H1 (cell line): ENCODE results near the gene CCR8. TPM values are rescaled to one million over a fixed set of nuclear protein-coding genes. Genes with fewer than 3 reads are reported as not detected.

Source experiments
- CTCF ChIA-PET: fragments of 300-600 bp; sonication (Branson Sonifier 250); formaldehyde crosslinking; loops from one replicate; lab custom pipeline; 2021; ENCODE audit not compliant: partially characterized antibody; lab: Charles Lee
- POLR2A ChIA-PET: fragments of 300-600 bp; sonication (Branson Sonifier 250); formaldehyde crosslinking; loops from one replicate; lab custom pipeline; 2021; ENCODE audit warnings: inconsistent platforms; ENCODE audit not compliant: partially characterized antibody; lab: Charles Lee
- DNase-seq, 2 experiments: peaks; one replicate each; pipeline versions ENCODE4 v3.0.0 to v3.0.0-alpha.2; 2010 to 2022; ENCODE audit warnings: low spot score in 2 of 2, low read depth in 1 of 2, mixed read lengths in 1 of 2
- FAIRE-seq: peaks from 2 replicates; lab custom pipeline; 2011; peaks lifted over from hg19 to GRCh38; lab: Jason Lieb, UNC
- H2AFZ ChIP-seq: 2 replicates; pipeline ENCODE4 v1.8.1; 2012; ENCODE audit warnings: low read length, inconsistent platforms
- H2AK5ac ChIP-seq: 2 replicates; pipeline ENCODE4 v1.6.1; 2013; ENCODE audit warnings: low read depth, low read length
- H2BK120ac ChIP-seq: replicated peaks from 2 replicates; pipeline ENCODE3; 2013; ENCODE audit warnings: low read depth, low read length, inconsistent platforms
- H2BK12ac ChIP-seq: 2 replicates; pipeline ENCODE4 v1.6.1; 2013; ENCODE audit warnings: low read depth, low read length
- H2BK15ac ChIP-seq: 2 replicates; pipeline ENCODE4 v1.6.1; 2013; ENCODE audit warnings: low read length
- H2BK20ac ChIP-seq: 2 replicates; pipeline ENCODE4 v1.6.1; 2013; ENCODE audit warnings: low read length
- H2BK5ac ChIP-seq: 2 replicates; pipeline ENCODE4 v1.6.1; 2013; ENCODE audit warnings: low read depth, low read length
- H3K14ac ChIP-seq: 2 replicates; pipeline ENCODE4 v1.6.1; 2013; ENCODE audit warnings: inconsistent platforms; ENCODE audit not compliant: insufficient read length
- H3K18ac ChIP-seq: 2 replicates; pipeline ENCODE4 v1.6.1; 2013; ENCODE audit warnings: low read length; ENCODE audit errors: extremely low read depth
- H3K23ac ChIP-seq: 2 replicates; pipeline ENCODE4 v1.6.1; 2013; ENCODE audit warnings: inconsistent platforms; ENCODE audit not compliant: insufficient read length
- H3K23me2 ChIP-seq: 2 replicates; pipeline ENCODE4 v1.6.1; 2013; ENCODE audit warnings: low read depth, low read length
- H3K27ac ChIP-seq: 2 replicates; pipeline ENCODE4 v1.6.1; 2011; ENCODE audit warnings: low read depth, low read length, inconsistent platforms
- H3K27me3 ChIP-seq, 4 experiments: replicated peaks in 1 of 4; 1 replicate in 1 of 4; 2 replicates in 3 of 4; pipeline versions ENCODE4 v1.6.1 to v1.8.1; 2011 to 2013; ENCODE audit warnings: low read length in 3 of 4, mild to moderate bottlenecking in 3 of 4, inconsistent platforms in 2 of 4, mixed read lengths in 2 of 4, moderate library complexity in 1 of 4; ENCODE audit not compliant: control insufficient read depth in 3 of 4, insufficient read depth in 3 of 4; ENCODE audit errors: extremely low read depth in 1 of 4
- H3K36me3 ChIP-seq, 4 experiments: 2 replicates each; pipeline versions ENCODE4 v1.6.1 to v1.8.1; 2011 to 2013; ENCODE audit warnings: mild to moderate bottlenecking in 4 of 4, low read length in 3 of 4, moderate library complexity in 2 of 4, control low read depth in 1 of 4, inconsistent platforms in 1 of 4; ENCODE audit not compliant: insufficient read depth in 4 of 4, control insufficient read depth in 2 of 4
- H3K4ac ChIP-seq: replicated peaks from 2 replicates; pipeline ENCODE3; 2013; ENCODE audit warnings: low read length, low read depth, mixed read lengths, inconsistent platforms; ENCODE audit not compliant: insufficient read length
- H3K4me1 ChIP-seq, 4 experiments: replicated peaks in 1 of 4; 1 replicate in 1 of 4; 2 replicates in 3 of 4; pipeline versions ENCODE4 v1.6.1 to v1.8.1; 2011 to 2013; ENCODE audit warnings: low read length in 3 of 4, inconsistent platforms in 2 of 4, mixed read lengths in 1 of 4; ENCODE audit not compliant: insufficient read depth in 4 of 4, control insufficient read depth in 3 of 4
- H3K4me2 ChIP-seq, 2 experiments: 2 replicates each; pipeline versions ENCODE4 v1.6.1 to v1.8.1; 2011 to 2013; ENCODE audit warnings: low read depth in 2 of 2, low read length in 2 of 2, control low read depth in 1 of 2, inconsistent platforms in 1 of 2, mild to moderate bottlenecking in 1 of 2; ENCODE audit not compliant: insufficient read depth in 1 of 2
- H3K4me3 ChIP-seq, 4 experiments: fragments of 200-600, 300-600 bp in 1 of 4; sonication (generic), shearing (Covaris generic), sonication (Bioruptor Twin) in 1 of 4; 2 replicates each; pipeline versions ENCODE4 v1.5.1 to v1.8.1; 2011 to 2016; ENCODE audit warnings: low read length in 4 of 4, low read depth in 3 of 4, control low read depth in 2 of 4, inconsistent platforms in 2 of 4, mild to moderate bottlenecking in 2 of 4, mixed read lengths in 1 of 4, moderate library complexity in 1 of 4; ENCODE audit not compliant: insufficient read depth in 2 of 4; ENCODE audit errors: extremely low read depth in 1 of 4
- H3K56ac ChIP-seq: replicated peaks from 2 replicates; pipeline ENCODE3; 2013; ENCODE audit warnings: low read depth, mild to moderate bottlenecking, mixed read lengths, low read length, inconsistent platforms; ENCODE audit not compliant: insufficient read length
- H3K79me1 ChIP-seq: 2 replicates; pipeline ENCODE4 v1.6.1; 2013; ENCODE audit warnings: low read depth, low read length, control low read depth
- H3K79me2 ChIP-seq, 2 experiments: 2 replicates each; pipeline versions ENCODE4 v1.6.1 to v1.8.1; 2012 to 2013; ENCODE audit warnings: low read length in 2 of 2, mild to moderate bottlenecking in 2 of 2, inconsistent platforms in 1 of 2; ENCODE audit not compliant: insufficient read depth in 2 of 2, control insufficient read depth in 1 of 2
- H3K9ac ChIP-seq, 4 experiments: replicated peaks in 1 of 4; 1 replicate in 1 of 4; 2 replicates in 3 of 4; pipeline versions ENCODE4 v1.6.1 to v1.8.1; 2011 to 2013; ENCODE audit warnings: low read depth in 3 of 4, low read length in 3 of 4, control low read depth in 2 of 4, mild to moderate bottlenecking in 2 of 4, moderate library complexity in 2 of 4, inconsistent platforms in 1 of 4; ENCODE audit errors: extremely low read depth in 1 of 4
- H3K9me3 ChIP-seq, 2 experiments: 2 replicates each; pipeline versions ENCODE4 v1.6.1 to v1.8.1; 2012 to 2013; ENCODE audit warnings: mild to moderate bottlenecking in 2 of 2, moderate library complexity in 2 of 2, control low read depth in 1 of 2, inconsistent platforms in 1 of 2, low read depth in 1 of 2, low read length in 1 of 2, mixed read lengths in 1 of 2; ENCODE audit not compliant: insufficient read depth in 2 of 2
- H4K20me1 ChIP-seq, 2 experiments: replicated peaks in 1 of 2; 2 replicates each; pipeline versions ENCODE3 to v1.8.1; 2011 to 2013; ENCODE audit warnings: inconsistent platforms in 2 of 2, low read length in 2 of 2, mild to moderate bottlenecking in 1 of 2; ENCODE audit not compliant: insufficient read depth in 2 of 2, control insufficient read depth in 1 of 2
- H4K5ac ChIP-seq: 2 replicates; pipeline ENCODE4 v1.6.1; 2013; ENCODE audit warnings: low read length, low read depth, mixed read lengths, inconsistent platforms; ENCODE audit not compliant: insufficient read length
- H4K8ac ChIP-seq: 2 replicates; pipeline ENCODE4 v1.8.0; 2013; ENCODE audit warnings: mild to moderate bottlenecking, moderate library complexity, low read length, inconsistent platforms; ENCODE audit not compliant: insufficient read depth; ENCODE audit errors: extremely low read depth
- H4K91ac ChIP-seq: replicated peaks from 2 replicates; pipeline ENCODE3; 2013; ENCODE audit warnings: low read length, mixed read lengths, inconsistent platforms; ENCODE audit not compliant: insufficient read length
- CHD2 ChIP-seq: IDR thresholded peaks from 2 replicates; pipeline ENCODE4 v1.6.1; 2012; ENCODE audit warnings: low read length, improper control_type of control experiment
- JUND ChIP-seq: IDR thresholded peaks from 2 replicates; pipeline ENCODE4 v1.6.1; 2011; ENCODE audit warnings: mild to moderate bottlenecking, improper control_type of control experiment, low read length
- NRF1 ChIP-seq: IDR thresholded peaks from 2 replicates; pipeline ENCODE4 v1.6.1; 2011; ENCODE audit warnings: mild to moderate bottlenecking, low read depth, low read length, improper control_type of control experiment
- RAD21 ChIP-seq, 2 experiments: IDR thresholded peaks in 1 of 2; conservative IDR thresholded peaks in 1 of 2; 2 replicates each; pipeline ENCODE4 v1.6.1; 2011; ENCODE audit warnings: low read depth in 2 of 2, low read length in 2 of 2, improper control_type of control experiment in 1 of 2, inconsistent platforms in 1 of 2, mild to moderate bottlenecking in 1 of 2, moderate library complexity in 1 of 2
- RBBP5 ChIP-seq: IDR thresholded peaks from 2 replicates; pipeline ENCODE4 v1.7.1; 2012; ENCODE audit warnings: low read depth, mild to moderate bottlenecking, inconsistent platforms, low read length, moderate library complexity, borderline replicate concordance
- polyA plus RNA-seq, 7 experiments: library from polyadenylated mRNA; depleted of rRNA in 3 of 7; stranded (reverse) in 5 of 7; unstranded in 2 of 7; fragments of >200 nt in 5 of 7; fragments of 200-250 nt in 2 of 7; gene quantifications; 1 replicate in 5 of 7; 2 replicates in 1 of 7; 4 replicates in 1 of 7; pipeline versions ENCODE4 v1.2.1 to v1.2.3, GENCODE V29; 2011 to 2013; ENCODE audit warnings: missing spikeins in 2 of 7, mixed read lengths in 2 of 7
- total RNA-seq: library from RNA; stranded (reverse); fragmentation: NEBNext Ultra II Directional; extraction: Animal tissue kit (Norgen Biotek cat#: 25700); gene quantifications from 2 replicates; pipeline ENCODE4 v1.2.1, GENCODE V29; 2021
- TF ChIP-seq, protein P1 (sequence below): IDR thresholded peaks from 2 replicates; pipeline ENCODE4 v1.6.1; 2012; ENCODE audit warnings: inconsistent platforms

Gene CCR8
- total and polyA plus RNA-seq, 2 of the 8 experiments (the other 6 are each of a cell fraction or from before 2014, with no cell fraction given) = 0.35 TPM; not detected in 1

- Histone ChIP-seq H3K4me2 (no peak overlapping the region), H3K9ac (no peak overlapping the region), H2AFZ (no peak overlapping the region), H2AK5ac (no peak overlapping the region), H3K23ac (no peak overlapping the region), H3K4me1 (no peaks in the 10 kb centered on the region), H4K5ac (no peak overlapping the region), H2BK120ac (no peak overlapping the region), H2BK5ac (no peak overlapping the region), H3K23me2 (no peaks in the 10 kb centered on the region), H3K9me3 (no peaks in the 10 kb centered on the region), H3K27me3 (no peaks in the 10 kb centered on the region), H3K4me3 (no peak overlapping the region), H3K14ac (no peak overlapping the region), H2BK20ac (no peak overlapping the region), H3K79me2 (no peaks in the 10 kb centered on the region), H2BK12ac (no peak overlapping the region), H3K56ac (no peak overlapping the region), H3K4ac (no peak overlapping the region), H3K18ac (no peak overlapping the region), H4K20me1 (no peaks in the 10 kb centered on the region), H2BK15ac (no peak overlapping the region), H3K79me1 (no peaks in the 10 kb centered on the region), H3K27ac (no peak overlapping the region), H4K8ac (no peak overlapping the region), H3K36me3 (no peaks in the 10 kb centered on the region), H4K91ac (no peak overlapping the region)
- CTCF ChIA-PET = interaction anchor here (0.6 to 30.1 kb wide), 6 partner anchors 71 to 163 kb away, joined by 3 to 767 read pairs (median 100); partner anchors contain the start of gene XIRP1
- POLR2A ChIA-PET = no interaction called here
- no peak for DNase-seq
- no peak for FAIRE-seq
- no peak for TF ChIP-seq JUND
- TF ChIP-seq RAD21 (IDR thresholded peaks at IDR 0.05 in 1 of 2, conservative IDR thresholded peaks at IDR 0.05 in 1 of 2; ENCODE audit: low read depth in 2 of 2, low read length in 2 of 2) = no peak
- no peak for TF ChIP-seq CHD2
- no peak for TF ChIP-seq NRF1
- TF ChIP-seq RBBP5 = no peak
- TF ChIP-seq, protein P1, sequence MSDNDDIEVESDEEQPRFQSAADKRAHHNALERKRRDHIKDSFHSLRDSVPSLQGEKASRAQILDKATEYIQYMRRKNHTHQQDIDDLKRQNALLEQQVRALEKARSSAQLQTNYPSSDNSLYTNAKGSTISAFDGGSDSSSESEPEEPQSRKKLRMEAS = no peak
Measured at GRCh38 chr3:39285332-39285731, 44.2 kb upstream of the CCR8 start.
